Activated B cell treated with CpG ODN at 0.5 μM for 24 hours (primary cell): ENCODE data around the gene TIAM1. TPM values are rescaled to one million over a fixed set of nuclear protein-coding genes. Genes with fewer than 3 reads are reported as not detected.

Source experiments
- ATAC-seq: fragments of 200-7000 bp; cut with Tn5 transposase; one replicate; pipeline ENCODE4 v1.10.0; 2021; ENCODE audit warnings: low read depth, mild to moderate bottlenecking, moderate library complexity
- CTCF ChIA-PET: fragments of 350-600 bp; sonication (Branson Sonifier 250); formaldehyde crosslinking; loops from one replicate; lab custom pipeline; 2021; ENCODE audit warnings: antibody characterized with exemption; lab: Charles Lee
- POLR2A ChIA-PET: fragments of 350-600 bp; sonication (Branson Sonifier 250); formaldehyde crosslinking; loops from one replicate; lab custom pipeline; 2021; ENCODE audit warnings: antibody characterized with exemption; lab: Charles Lee
- DNase-seq: peaks from one replicate; pipeline ENCODE4 v3.0.0; 2022
- H3K27ac Mint-ChIP-seq: one replicate; pipeline ENCODE4 v1.8.0; 2020; ENCODE audit warnings: mixed read lengths
- H3K27me3 Mint-ChIP-seq: one replicate; pipeline ENCODE4 v1.8.0; 2021; ENCODE audit warnings: mixed read lengths
- H3K36me3 Mint-ChIP-seq: one replicate; pipeline ENCODE4 v1.8.0; 2021; ENCODE audit warnings: low read depth, mixed read lengths
- H3K4me1 Mint-ChIP-seq: one replicate; pipeline ENCODE4 v1.8.0; 2021; ENCODE audit warnings: mixed read lengths
- H3K4me3 Mint-ChIP-seq: one replicate; pipeline ENCODE4 v1.8.0; 2020; ENCODE audit warnings: mild to moderate bottlenecking, mixed read lengths
- H3K9me3 Mint-ChIP-seq: one replicate; pipeline ENCODE4 v1.8.0; 2020; ENCODE audit warnings: mixed read lengths
- intact Hi-C: fragments of 100-400 bp; cut with micrococcal nuclease; formaldehyde crosslinking; loops from one replicate; pipeline ENCODE4 v1.15.1; 2024
- total RNA-seq: library from RNA; stranded (reverse); gene quantifications from 2 replicates; pipeline ENCODE4 v1.2.3, GENCODE V29; 2022
- TF ChIP-seq, protein P1 (sequence below): fragments of 200-600 bp; IDR thresholded peaks from one replicate; pipeline ENCODE4 v1.8.0; 2022; ENCODE audit warnings: antibody characterized with exemption, mild to moderate bottlenecking

TIAM1 gene
- total RNA-seq, 1 donor from 2014 or later, result 0.84 TPM

GRCh38 chr21:31335957-31336738 is 7.9 kb downstream of the TIAM1 start:
- TF ChIP-seq, protein P1, sequence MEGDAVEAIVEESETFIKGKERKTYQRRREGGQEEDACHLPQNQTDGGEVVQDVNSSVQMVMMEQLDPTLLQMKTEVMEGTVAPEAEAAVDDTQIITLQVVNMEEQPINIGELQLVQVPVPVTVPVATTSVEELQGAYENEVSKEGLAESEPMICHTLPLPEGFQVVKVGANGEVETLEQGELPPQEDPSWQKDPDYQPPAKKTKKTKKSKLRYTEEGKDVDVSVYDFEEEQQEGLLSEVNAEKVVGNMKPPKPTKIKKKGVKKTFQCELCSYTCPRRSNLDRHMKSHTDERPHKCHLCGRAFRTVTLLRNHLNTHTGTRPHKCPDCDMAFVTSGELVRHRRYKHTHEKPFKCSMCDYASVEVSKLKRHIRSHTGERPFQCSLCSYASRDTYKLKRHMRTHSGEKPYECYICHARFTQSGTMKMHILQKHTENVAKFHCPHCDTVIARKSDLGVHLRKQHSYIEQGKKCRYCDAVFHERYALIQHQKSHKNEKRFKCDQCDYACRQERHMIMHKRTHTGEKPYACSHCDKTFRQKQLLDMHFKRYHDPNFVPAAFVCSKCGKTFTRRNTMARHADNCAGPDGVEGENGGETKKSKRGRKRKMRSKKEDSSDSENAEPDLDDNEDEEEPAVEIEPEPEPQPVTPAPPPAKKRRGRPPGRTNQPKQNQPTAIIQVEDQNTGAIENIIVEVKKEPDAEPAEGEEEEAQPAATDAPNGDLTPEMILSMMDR, result no peak
- no peaks in the 10 kb centered on the region for H3K4me1 Mint-ChIP-seq

GRCh38 chr21:31334648-31335121 is 9.4 kb downstream of the TIAM1 start:
- POLR2A ChIA-PET, result no interaction called here
- CTCF ChIA-PET, result no interaction called here
- Mint-ChIP-seq H3K27me3 (peaks cover 10% of the 10 kb centered on the region), H3K9me3 (no peaks in the 10 kb centered on the region), H3K4me3 (no peak overlapping the region), H3K27ac (no peak overlapping the region), H3K4me1 (no peaks in the 10 kb centered on the region), H3K36me3 (no peaks in the 10 kb centered on the region)
- DNase-seq (no peak), ATAC-seq (no peak)
- TF ChIP-seq, protein P1, result no peak
- intact Hi-C loops, result no loop called here

More at GRCh38 chr21:31335957-31336738, 7.9 kb downstream of the TIAM1 start:
- H3K36me3 Mint-ChIP-seq, result no peaks in the 10 kb centered on the region
- H3K27ac Mint-ChIP-seq, result no peak overlapping the region
- CTCF ChIA-PET, result no interaction called here
- H3K27me3 Mint-ChIP-seq, result peaks cover 16% of the 10 kb centered on the region
- POLR2A ChIA-PET, result interaction anchor here (0.5 kb wide), 1 partner anchor 69 kb away, joined by 8 read pairs; no protein-coding TSS in a partner anchor
- ATAC-seq (no peak), DNase-seq (no peak)
- H3K9me3 Mint-ChIP-seq, result no peaks in the 10 kb centered on the region
- H3K4me3 Mint-ChIP-seq, result no peak overlapping the region
- intact Hi-C loops, result no loop called here

DNA sequence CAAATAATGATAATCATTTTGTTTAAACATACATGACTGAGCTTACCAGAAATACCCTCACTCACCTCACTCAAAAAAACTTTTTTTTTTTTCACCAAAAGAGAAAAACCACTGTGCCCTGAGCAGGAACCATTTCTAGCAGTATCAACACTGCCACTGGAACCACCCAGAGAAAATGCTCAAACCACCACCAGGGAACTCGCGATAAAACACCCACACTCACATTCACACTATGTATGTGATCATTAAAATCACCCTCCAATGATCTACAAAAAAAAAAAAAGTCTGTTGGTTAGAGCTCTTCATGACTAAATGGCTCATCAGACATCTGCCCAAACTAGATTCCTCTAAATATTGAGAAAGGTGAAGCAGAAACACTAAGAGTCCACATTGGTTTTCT is 11.5 kb downstream of the TIAM1 start:
- Mint-ChIP-seq H3K27ac (no peak overlapping the region), H3K9me3 (peaks cover 3% of the 10 kb centered on the region), H3K27me3 (peaks cover 3% of the 10 kb centered on the region), H3K4me1 (peaks cover 6% of the 10 kb centered on the region), H3K36me3 (no peaks in the 10 kb centered on the region), H3K4me3 (no peak overlapping the region)
- POLR2A ChIA-PET, result no interaction called here
- TF ChIP-seq, protein P1, result no peak
- CTCF ChIA-PET, result interaction anchor here (0.6 kb wide), 1 partner anchor 955 kb away, joined by 3 read pairs; no protein-coding TSS in a partner anchor
- DNase-seq (no peak), ATAC-seq (no peak)
- intact Hi-C loops, result no loop called here

GRCh38 chr21:31331231-31331630 is 12.8 kb downstream of the TIAM1 start:
- intact Hi-C loops, result no loop called here
- Mint-ChIP-seq H3K27me3 (no peaks in the 10 kb centered on the region), H3K4me3 (no peak overlapping the region), H3K36me3 (no peaks in the 10 kb centered on the region), H3K27ac (no peak overlapping the region), H3K4me1 (peaks cover 18% of the 10 kb centered on the region), H3K9me3 (peaks cover 3% of the 10 kb centered on the region)
- ATAC-seq, result no peak
- POLR2A ChIA-PET, result no interaction called here
- TF ChIP-seq, protein P1, result no peak
- no peak for DNase-seq
- CTCF ChIA-PET, result no interaction called here

DNA sequence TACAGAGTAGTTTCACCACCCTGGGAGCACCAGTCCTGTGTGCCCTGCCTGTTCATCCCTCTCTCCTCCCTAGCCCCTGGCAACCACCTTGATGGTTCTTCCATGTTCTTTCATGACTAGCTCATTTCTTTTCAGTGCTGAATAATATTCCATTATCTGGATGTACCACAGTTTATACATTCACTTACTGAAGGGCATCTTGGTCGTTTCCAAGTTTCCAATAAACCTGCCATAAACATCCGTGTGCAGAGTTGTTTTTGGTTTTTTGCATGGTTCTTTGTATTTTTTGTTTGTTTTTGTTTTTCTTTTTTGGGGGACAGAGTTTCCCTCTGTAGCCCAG is 13.9 kb downstream of the TIAM1 start:
- intact Hi-C loops, result no loop called here
- no peaks in the 10 kb centered on the region for H3K27me3 Mint-ChIP-seq
- DNase-seq (no peak), ATAC-seq (no peak)
- ChIA-PET CTCF (no interaction called here), POLR2A (no interaction called here)
- peaks cover 3% of the 10 kb centered on the region for H3K9me3 Mint-ChIP-seq
- H3K27ac Mint-ChIP-seq, result no peak overlapping the region
- no peak overlapping the region for H3K4me3 Mint-ChIP-seq
- TF ChIP-seq, protein P1, result no peak
- no peaks in the 10 kb centered on the region for H3K36me3 Mint-ChIP-seq
- peaks cover 24% of the 10 kb centered on the region for H3K4me1 Mint-ChIP-seq
